ENCODE measurements around the gene EHD2. TPM values are rescaled to one million over a fixed set of nuclear protein-coding genes. Genes with fewer than 3 reads are reported as not detected.
"Not testable (repeated sequence)": the region's sequence is repeated elsewhere in the genome, so short reads cannot be mapped to it uniquely, and the experiment has no call there.

EHD2 gene
- total RNA-seq, 1 donor from 2014 or later = 0.47 TPM

GRCh38 chr19:47711652-47712242 is 1.5 kb upstream of the EHD2 start:
- intact Hi-C loops (cut with micrococcal nuclease) = no loop called here

- intact Hi-C loops (cut with micrococcal nuclease) = no loop called here
Observed at GRCh38 chr19:47714339-47714738, 1.1 kb downstream of the EHD2 start.

- intact Hi-C loops (cut with micrococcal nuclease) = not testable (repeated sequence)
Observed at GRCh38 chr19:47714855-47715254, 1.6 kb downstream of the EHD2 start.

GRCh38 chr19:47716270-47716937 is 3.2 kb downstream of the EHD2 start:
- intact Hi-C loops (cut with micrococcal nuclease) = no loop called here

- intact Hi-C loops (cut with micrococcal nuclease) = not testable (repeated sequence)
Observed at GRCh38 chr19:47718415-47719046, 5.3 kb downstream of the EHD2 start.

- intact Hi-C loops (cut with micrococcal nuclease) = no loop called here
Observed at GRCh38 chr19:47719047-47719859, 6.0 kb downstream of the EHD2 start.

- intact Hi-C loops (cut with micrococcal nuclease) = no loop called here
Observed at GRCh38 chr19:47720669-47721422, 7.6 kb downstream of the EHD2 start.

GRCh38 chr19:47723581-47723940 is 10.3 kb downstream of the EHD2 start:
- intact Hi-C loops (cut with micrococcal nuclease) = no loop called here

- intact Hi-C loops (cut with micrococcal nuclease) = no loop called here
Observed at GRCh38 chr19:47725759-47726401, 12.7 kb downstream of the EHD2 start.

GRCh38 chr19:47726467-47726866 is 13.2 kb downstream of the EHD2 start:
- intact Hi-C loops (cut with micrococcal nuclease) = no loop called here

GRCh38 chr19:47728295-47728694 is 15.1 kb downstream of the EHD2 start:
- intact Hi-C loops (cut with micrococcal nuclease) = not testable (repeated sequence)

GRCh38 chr19:47729468-47729798 is 16.2 kb downstream of the EHD2 start:
- intact Hi-C loops (cut with micrococcal nuclease) = no loop called here

GRCh38 chr19:47729799-47730520 is 16.7 kb downstream of the EHD2 start:
- intact Hi-C loops (cut with micrococcal nuclease) = loop anchor here (1.0 kb wide), 1 partner anchor 15 kb away; the partner anchor contains the start of gene NOP53

- intact Hi-C loops (cut with micrococcal nuclease) = loop anchor here (1.0 kb wide), 1 partner anchor 15 kb away; the partner anchor contains the start of gene NOP53
Observed at GRCh38 chr19:47730521-47730889, 17.3 kb downstream of the EHD2 start.

- intact Hi-C loops (cut with micrococcal nuclease) = loop anchor here (1.0 kb wide), 1 partner anchor 14 kb away; the partner anchor contains the start of gene NOP53
Observed at GRCh38 chr19:47730910-47731309, 17.7 kb downstream of the EHD2 start.

GRCh38 chr19:47735131-47735530 is 21.9 kb downstream of the EHD2 start:
- intact Hi-C loops (cut with micrococcal nuclease) = no loop called here

GRCh38 chr19:47740866-47741519 is 27.8 kb downstream of the EHD2 start:
- intact Hi-C loops (cut with micrococcal nuclease) = no loop called here

- intact Hi-C loops (cut with micrococcal nuclease) = loop anchor here (2.0 kb wide), 1 partner anchor 313 kb away; no protein-coding TSS in a partner anchor
Observed at GRCh38 chr19:47741544-47742140, 28.4 kb downstream of the EHD2 start.

- intact Hi-C loops (cut with micrococcal nuclease) = loop anchor here (1.0 to 2.0 kb wide), 4 partner anchors 29 to 314 kb away; partner anchors contain the start of gene EHD2
Observed at GRCh38 chr19:47742634-47743033, 29.4 kb downstream of the EHD2 start.
